ENCODE measurements around the gene SCP2.
A peak's percentile ranks its signal among the peaks of the same experiment; 100 is the strongest.
"Not testable (repeated sequence)": the region's sequence is repeated elsewhere in the genome, so short reads cannot be mapped to it uniquely, and the experiment has no call there.

SCP2 gene

DNA sequence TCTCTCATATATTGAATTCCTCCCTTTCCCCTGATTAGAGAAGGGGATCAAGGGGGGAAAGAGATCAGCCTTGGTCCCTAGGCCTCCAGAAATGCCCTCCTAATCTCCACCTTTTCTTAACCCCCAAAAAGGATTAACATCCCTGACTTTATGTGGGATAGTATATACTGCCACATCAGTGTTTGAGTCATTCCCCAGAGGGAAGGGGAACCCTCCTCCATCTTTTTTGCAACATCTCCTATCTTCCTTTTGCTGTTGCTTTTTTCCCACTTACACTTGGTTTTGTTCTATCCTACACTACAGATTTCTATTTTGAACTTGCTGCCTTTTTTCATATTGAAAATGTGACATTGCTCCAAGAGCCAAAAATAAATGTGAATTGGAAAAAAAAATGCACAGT, 69.6 kb downstream of the SCP2 start:
- CTCF ChIA-PET = no interaction called here
- DNase-seq (ENCODE audit: extremely low spot score) = no peak
- no peak for TF ChIP-seq CTBP1 (IDR thresholded peaks at IDR 0.05; ENCODE audit: borderline replicate concordance)
- TF ChIP-seq TARDBP (IDR thresholded peaks at IDR 0.05) = no peak
- no peak for TF ChIP-seq FOXM1 (IDR thresholded peaks at IDR 0.05; ENCODE audit: borderline replicate concordance)
- no peak for TF ChIP-seq ARNT (IDR thresholded peaks at IDR 0.05)
- no peak for TF ChIP-seq HDGF (IDR thresholded peaks at IDR 0.05; ENCODE audit: borderline replicate concordance)
- POLR2A ChIA-PET = no interaction called here

DNA sequence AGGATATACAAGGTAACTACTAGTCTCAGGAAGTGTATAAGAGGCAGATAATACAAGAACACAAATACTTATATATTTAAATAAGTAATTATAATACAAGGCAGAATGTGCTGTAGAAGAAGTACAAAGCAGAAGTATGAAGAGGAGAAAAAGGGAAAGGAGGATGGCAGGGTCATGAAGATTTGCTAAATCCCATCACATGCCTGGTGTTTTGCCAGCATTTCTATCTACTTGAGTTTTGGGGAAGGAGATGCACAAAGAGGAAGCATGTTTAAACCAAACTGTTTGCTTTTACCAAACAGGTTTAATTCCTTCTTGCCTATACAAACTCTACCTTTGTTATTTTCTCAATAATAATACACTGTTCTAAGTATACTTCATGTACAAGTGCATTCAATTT, 74.1 kb downstream of the SCP2 start:
- ChIA-PET POLR2A (no interaction called here), CTCF (interaction anchor here (0.6 kb wide), 1 partner anchor 13 kb away, joined by 3 read pairs; no protein-coding TSS in a partner anchor)
- no peak for DNase-seq (ENCODE audit: extremely low spot score)
- no peak for TF ChIP-seq ELF4 (IDR thresholded peaks at IDR 0.05)
- TF ChIP-seq HDGF (IDR thresholded peaks at IDR 0.05; ENCODE audit: borderline replicate concordance) = no peak
- TF ChIP-seq ZNF384 (IDR thresholded peaks at IDR 0.05) = no peak
- no peak for TF ChIP-seq NFRKB (IDR thresholded peaks at IDR 0.05)
- no peak for TF ChIP-seq SP1 (IDR thresholded peaks at IDR 0.05)
- TF ChIP-seq FOXA1 (IDR thresholded peaks at IDR 0.05) = no peak
- no peak for TF ChIP-seq SUZ12 (IDR thresholded peaks at IDR 0.05)
- TF ChIP-seq ARNT (IDR thresholded peaks at IDR 0.05) = no peak
- no peak for TF ChIP-seq TARDBP (IDR thresholded peaks at IDR 0.05)
- no peak for TF ChIP-seq BHLHE40 (IDR thresholded peaks at IDR 0.05; ENCODE audit: borderline replicate concordance)
- TF ChIP-seq LEF1 (IDR thresholded peaks at IDR 0.05; ENCODE audit: borderline replicate concordance) = no peak

DNA sequence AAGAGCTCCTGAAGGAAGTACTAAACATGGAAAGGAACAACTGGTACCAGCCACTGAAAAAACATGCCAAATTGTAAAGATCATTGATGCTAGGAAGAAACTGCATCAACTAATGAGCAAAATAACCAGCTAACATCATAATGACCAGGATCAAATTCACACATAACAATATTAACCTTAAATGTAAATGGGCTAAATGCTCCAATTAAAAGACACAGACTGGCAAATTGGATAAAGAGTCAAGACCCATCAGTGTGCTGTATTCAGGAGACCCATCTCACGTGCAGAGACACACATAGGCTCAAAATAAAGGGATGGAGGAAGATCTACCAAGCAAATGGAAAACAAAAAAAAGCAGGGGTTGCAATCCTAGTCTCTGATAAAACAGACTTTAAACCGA, 79.5 kb downstream of the SCP2 start:
- CTCF ChIA-PET; POLR2A ChIA-PET; DNase-seq (ENCODE audit: extremely low spot score): not testable (repeated sequence)

DNA sequence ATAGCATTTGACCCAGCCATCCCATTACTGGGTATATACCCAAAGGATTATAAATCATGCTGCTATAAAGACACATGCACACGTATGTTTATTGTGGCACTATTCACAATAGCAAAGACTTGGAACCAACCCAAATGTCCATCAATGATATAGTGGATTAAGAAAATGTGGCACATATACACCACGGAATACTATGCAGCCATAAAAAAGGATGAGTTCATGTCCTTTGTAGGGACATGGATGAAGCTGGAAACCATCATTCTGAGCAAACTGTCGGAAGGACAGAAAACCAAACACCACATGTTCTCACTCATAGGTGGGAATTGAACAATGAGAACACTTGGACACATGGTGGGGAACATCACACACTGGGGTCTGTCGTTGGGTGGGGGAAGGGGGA, 83.2 kb downstream of the SCP2 start:
- CTCF ChIA-PET = not testable (repeated sequence)

DNA sequence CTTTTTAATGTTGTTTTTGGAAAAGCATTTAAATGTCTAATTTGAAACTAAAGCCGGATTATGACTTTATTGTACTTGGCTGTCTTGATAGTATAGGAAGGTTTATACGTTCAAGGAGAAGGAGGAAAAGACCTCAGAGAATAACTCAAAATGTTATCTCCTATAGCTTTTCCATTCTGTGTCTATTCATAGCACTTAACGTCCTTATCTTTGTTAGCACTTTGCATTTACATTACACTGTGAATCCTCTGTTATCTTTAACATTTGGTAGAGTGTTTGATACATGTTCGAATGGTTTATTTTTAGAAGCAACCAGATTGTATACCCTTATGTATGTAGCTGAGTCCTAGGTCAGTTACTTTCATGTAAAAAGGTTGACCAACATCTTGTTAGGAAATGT, 84.1 kb downstream of the SCP2 start:
- POLR2A ChIA-PET = no interaction called here

More for the DNA sequence above, 83.2 kb downstream of the SCP2 start:
- POLR2A ChIA-PET; DNase-seq (ENCODE audit: extremely low spot score): not testable (repeated sequence)

DNA sequence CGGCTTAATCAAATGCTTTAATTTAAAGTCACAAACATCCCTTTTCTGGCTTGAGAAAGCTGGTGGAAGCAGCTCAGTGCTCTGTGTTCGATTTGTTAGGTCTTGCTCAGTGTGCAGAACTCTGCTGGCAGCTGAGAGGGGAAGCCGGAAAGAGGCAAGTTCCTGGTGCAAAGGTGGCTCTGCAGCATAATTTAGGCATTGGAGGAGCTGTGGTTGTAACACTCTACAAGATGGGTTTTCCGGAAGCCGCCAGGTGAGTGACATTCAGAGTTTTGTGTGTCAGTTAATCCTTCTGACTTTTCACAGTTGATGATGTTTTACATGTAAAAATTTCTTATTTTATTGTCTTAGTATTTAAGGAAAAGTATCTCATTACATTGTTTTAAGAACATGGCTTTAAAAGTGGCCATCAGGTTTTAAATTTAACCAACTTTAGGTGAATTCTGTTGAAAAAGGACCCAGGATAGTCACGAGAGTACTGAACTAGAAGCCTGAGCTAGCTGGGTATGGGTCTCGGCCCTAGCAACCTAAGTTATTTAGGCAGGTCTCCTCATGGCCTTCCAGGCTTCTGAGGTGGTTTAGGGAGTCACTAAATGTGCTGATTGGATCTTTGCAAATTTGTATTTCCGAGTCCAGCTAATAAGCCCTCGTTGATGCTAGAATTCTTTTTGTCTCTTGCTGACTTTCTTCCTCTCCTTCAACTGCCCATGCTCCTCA, 87.9 kb downstream of the SCP2 start:
- DNase-seq (ENCODE audit: extremely low spot score) = peak; percentile 84

More for the DNA sequence above, 84.1 kb downstream of the SCP2 start:
- no peak for TF ChIP-seq FOXK2 (IDR thresholded peaks at IDR 0.05)
- TF ChIP-seq, protein P1, sequence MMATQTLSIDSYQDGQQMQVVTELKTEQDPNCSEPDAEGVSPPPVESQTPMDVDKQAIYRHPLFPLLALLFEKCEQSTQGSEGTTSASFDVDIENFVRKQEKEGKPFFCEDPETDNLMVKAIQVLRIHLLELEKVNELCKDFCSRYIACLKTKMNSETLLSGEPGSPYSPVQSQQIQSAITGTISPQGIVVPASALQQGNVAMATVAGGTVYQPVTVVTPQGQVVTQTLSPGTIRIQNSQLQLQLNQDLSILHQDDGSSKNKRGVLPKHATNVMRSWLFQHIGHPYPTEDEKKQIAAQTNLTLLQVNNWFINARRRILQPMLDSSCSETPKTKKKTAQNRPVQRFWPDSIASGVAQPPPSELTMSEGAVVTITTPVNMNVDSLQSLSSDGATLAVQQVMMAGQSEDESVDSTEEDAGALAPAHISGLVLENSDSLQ (IDR thresholded peaks at IDR 0.05) = no peak
- TF ChIP-seq TARDBP (IDR thresholded peaks at IDR 0.05) = no peak
- TF ChIP-seq LEF1 (IDR thresholded peaks at IDR 0.05; ENCODE audit: borderline replicate concordance) = no peak
- no peak for TF ChIP-seq SP1 (IDR thresholded peaks at IDR 0.05)
- no peak for TF ChIP-seq L3MBTL2 (conservative IDR thresholded peaks at IDR 0.05)
- TF ChIP-seq NFRKB (IDR thresholded peaks at IDR 0.05) = no peak
- no peak for TF ChIP-seq ELF4 (IDR thresholded peaks at IDR 0.05)
- no peak for TF ChIP-seq FOXA1 (IDR thresholded peaks at IDR 0.05)
- TF ChIP-seq ZNF384 (IDR thresholded peaks at IDR 0.05) = no peak
- no peak for TF ChIP-seq FOXM1 (IDR thresholded peaks at IDR 0.05; ENCODE audit: borderline replicate concordance)
- TF ChIP-seq SUZ12 (IDR thresholded peaks at IDR 0.05) = no peak
- CTCF ChIA-PET = interaction anchor here (0.6 kb wide), 1 partner anchor 46 kb away, joined by 3 read pairs; no protein-coding TSS in a partner anchor
- no peak for DNase-seq (ENCODE audit: extremely low spot score)

DNA sequence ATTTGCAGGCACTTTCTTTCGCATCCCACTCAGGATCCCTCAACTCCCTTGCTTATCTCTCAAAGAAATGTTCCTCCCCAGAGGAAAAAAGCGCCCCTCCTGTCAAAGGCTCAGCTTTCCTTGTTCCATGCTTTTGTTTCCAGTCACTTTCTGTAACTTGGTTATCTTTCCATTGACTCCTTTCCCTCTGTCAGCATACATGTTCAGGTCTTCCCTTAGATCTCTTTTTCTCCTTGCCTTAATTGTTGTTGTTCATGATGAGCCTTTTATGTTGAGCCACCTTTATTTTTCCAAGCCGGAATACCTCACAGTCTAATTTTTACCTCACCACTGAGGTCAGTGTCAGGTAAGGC, 88.4 kb downstream of the SCP2 start:
- no peak for TF ChIP-seq TARDBP (IDR thresholded peaks at IDR 0.05)
- no peak for TF ChIP-seq ELF4 (IDR thresholded peaks at IDR 0.05)
- TF ChIP-seq FOXK2 (IDR thresholded peaks at IDR 0.05) = no peak
- no peak for TF ChIP-seq HDGF (IDR thresholded peaks at IDR 0.05; ENCODE audit: borderline replicate concordance)
- no peak for TF ChIP-seq ARNT (IDR thresholded peaks at IDR 0.05)
- TF ChIP-seq NFRKB (IDR thresholded peaks at IDR 0.05) = no peak
- no peak for TF ChIP-seq CTBP1 (IDR thresholded peaks at IDR 0.05; ENCODE audit: borderline replicate concordance)
- no peak for TF ChIP-seq FOXM1 (IDR thresholded peaks at IDR 0.05; ENCODE audit: borderline replicate concordance)
- no peak for TF ChIP-seq SP1 (IDR thresholded peaks at IDR 0.05)
- TF ChIP-seq, protein P1 (IDR thresholded peaks at IDR 0.05) = no peak
- TF ChIP-seq LEF1 (IDR thresholded peaks at IDR 0.05; ENCODE audit: borderline replicate concordance) = no peak
- POLR2A ChIA-PET = interaction anchor here (1.0 to 1.8 kb wide), 4 partner anchors 9 to 180 kb away, joined by 3 to 5 read pairs (median 4); partner anchors contain the start of gene SCP2
- no peak for DNase-seq (ENCODE audit: extremely low spot score)
- CTCF ChIA-PET = no interaction called here

More for the DNA sequence above, 87.9 kb downstream of the SCP2 start:
- ChIA-PET POLR2A (interaction anchor here (1.0 to 1.8 kb wide), 8 partner anchors 10 to 181 kb away, joined by 3 to 5 read pairs (median 4); partner anchors contain the start of gene SCP2), CTCF (interaction anchor here (0.6 kb wide), 2 partner anchors 10 to 593 kb away, joined by 3 to 4 read pairs; no protein-coding TSS in a partner anchor)
- no peak for TF ChIP-seq SP1 (IDR thresholded peaks at IDR 0.05)
- TF ChIP-seq, protein P1 (IDR thresholded peaks at IDR 0.05) = peak; percentile 53; the same call in 1 of the 2 replicates

Measured in HEK293T (cell line).